HG03558 (cell line): ENCODE results near the gene PTGES.
"Not testable (repeated sequence)": the region's sequence is repeated elsewhere in the genome, so short reads cannot be mapped to it uniquely, and the experiment has no call there.

Source experiments
- ATAC-seq: cut with Tn5 transposase; IDR thresholded peaks from one replicate; pipeline ENCODE4 v1.9.1; 2021; ENCODE audit warnings: moderate number of reproducible peaks; ENCODE audit not compliant: unreplicated experiment; ENCODE audit errors: extremely low read depth

The PTGES gene

DNA sequence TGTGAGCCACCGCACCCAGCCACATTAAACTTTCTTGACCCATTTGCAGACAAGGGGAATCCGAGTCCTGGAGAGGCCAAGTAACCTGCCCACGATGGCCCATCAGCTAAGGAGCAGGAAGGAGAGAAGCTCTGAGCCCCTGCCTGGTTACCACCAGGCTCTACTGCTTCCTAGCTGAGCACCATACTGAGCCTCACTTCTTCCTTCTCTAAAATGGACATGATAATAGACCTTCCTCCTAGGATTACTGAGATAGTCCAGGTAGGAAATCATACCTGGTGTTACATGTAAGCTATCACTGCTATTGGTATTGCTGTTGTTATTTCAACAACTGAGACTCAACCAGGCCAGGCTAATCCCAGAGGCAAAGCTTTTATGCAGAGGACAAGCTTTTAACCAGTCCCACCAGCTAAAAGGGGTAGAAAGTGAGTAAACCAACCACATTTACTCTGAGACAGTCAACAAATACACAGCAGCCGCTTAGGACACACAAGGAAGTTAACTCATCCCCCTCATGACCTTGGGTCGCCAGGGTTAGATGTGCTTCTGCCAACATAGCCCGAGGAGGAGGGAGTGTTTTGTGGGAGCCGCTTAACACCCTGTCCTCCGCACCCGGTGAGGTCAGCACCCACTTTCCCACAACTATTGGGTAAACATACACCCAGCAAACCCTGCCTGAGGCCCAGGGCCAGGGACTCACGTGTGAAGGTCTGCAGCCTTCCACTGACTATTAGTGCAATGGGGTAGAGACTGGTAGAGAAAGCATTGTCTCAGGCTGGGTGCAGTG is 20.6 kb upstream of the PTGES start:
- no peak for ATAC-seq

DNA sequence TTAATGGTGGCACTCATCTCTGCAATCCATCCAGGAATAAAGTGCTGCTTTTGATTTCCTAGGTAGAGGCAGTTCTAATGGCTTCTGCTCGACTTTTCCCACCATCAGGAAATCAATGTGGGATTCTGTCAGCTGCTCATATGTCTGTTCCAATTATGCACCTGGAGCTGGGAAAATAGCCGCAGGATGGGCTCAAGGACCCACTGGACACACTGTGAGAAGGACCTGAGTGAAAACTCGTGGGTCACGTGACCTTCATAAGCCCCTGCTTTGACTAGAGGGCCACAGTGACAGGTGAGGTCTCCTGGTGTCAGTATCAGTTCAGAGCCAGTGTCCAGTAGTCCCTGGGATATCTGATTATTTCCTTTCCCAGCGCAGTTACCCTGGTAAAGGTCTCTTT is 17.9 kb upstream of the PTGES start:
- no peak for ATAC-seq

DNA sequence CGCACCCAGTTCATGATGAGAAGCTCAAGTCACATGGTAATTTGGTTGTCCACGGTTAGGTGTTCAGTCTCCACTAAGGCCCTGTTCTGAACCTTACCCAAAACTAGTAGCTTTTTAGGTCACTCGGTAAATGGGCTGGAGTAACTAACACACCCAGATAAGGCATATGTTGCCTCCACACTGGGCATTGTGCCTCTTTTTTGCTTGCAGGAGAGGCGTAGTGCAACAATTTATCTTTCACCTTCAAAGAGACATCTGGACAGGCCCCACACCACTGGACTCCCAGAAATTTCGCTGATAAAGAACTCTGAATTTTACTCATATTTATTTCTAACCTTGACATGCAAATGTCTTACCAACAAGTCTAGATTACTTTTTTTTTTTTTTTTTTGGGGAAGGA is 16.8 kb upstream of the PTGES start:
- ATAC-seq: no peak

DNA sequence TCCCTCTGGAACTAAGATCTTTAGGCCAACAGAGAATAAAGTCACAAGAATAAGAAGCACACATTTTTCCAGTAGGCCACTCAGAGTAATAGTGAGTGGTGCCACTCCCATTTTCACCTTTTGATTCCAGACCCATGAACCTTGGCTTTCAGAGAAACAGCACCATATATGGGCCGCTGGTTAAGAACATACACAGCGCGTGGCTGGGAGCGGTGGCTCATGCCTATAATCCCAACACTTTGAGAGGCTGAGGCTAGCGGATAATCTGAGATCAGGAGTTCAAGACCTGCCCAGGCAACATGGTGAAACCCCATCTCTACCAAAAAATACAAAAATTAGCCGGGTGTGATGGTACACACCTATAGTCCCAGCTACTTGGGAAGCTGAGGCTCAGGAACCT is 15.6 kb upstream of the PTGES start:
- no peak for ATAC-seq

DNA sequence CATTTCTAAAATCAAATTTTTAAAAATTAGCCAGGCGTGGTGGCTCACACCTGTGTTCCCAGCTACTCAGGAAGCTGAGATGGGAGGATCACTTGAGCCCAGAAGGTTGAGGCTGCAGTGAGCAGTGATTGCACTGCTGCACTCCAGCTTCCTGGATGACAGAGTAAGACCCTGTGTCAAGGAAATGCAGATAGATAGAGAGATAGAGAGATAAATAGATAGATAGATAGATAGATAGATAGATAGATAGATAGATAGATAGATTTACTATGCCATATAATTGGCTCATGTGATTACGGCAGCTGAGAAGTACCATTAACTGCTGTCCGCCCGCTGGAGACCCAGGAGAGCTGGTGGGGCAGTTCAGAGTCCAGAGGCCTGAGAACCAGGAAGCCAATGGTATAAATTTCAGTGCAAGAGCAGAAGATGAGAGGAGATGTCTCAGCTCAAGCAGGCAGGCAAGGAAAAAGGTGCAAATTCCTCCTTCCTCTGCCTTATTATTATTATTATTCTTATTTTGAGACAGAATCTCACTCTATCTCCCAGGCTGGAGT is 13.0 kb upstream of the PTGES start:
- ATAC-seq: no peak

DNA sequence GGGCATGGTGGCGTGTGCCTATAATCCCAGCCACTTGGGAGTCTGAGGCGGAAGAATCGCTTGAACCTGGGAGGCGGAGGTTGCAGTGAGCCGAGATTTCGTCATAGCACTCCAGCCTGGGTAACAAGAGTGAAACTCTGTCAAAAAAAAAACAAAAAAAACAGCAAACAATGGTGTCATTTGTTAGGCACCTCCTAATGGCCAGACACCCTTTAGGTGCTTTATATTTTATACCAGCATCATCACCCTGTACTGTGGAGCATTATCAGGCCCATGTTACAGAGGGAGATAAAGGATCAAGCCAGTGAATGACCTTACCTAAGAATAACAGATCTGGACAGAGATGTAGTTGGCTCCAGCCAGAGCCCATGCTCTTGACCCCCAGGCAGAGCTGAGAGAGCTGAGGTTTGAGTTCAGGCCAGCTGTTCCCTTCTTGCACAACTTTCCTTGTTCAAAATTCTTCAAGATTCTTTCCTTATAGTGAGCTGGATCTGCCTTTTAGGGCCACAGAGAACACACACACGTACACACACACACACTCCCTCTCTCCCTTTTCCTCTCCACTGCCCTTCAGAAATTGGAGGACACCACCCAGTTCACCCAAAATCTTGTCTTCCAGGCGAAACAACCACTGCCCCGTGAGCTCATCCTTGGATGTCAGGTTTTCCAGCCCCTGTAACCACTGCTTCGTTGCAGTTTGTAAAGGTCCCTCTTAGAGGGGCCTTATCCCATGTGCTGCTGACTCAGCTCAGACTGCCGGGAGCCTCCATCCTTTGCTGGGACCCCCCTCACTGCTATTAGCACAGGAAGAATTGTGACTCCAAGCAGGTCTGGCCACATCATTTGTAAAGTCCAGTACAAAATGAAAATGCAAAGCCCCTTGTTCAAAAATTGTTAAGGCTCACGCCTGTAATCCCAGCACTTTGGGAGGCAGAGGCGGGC is 10.4 kb upstream of the PTGES start:
- no peak for ATAC-seq

DNA sequence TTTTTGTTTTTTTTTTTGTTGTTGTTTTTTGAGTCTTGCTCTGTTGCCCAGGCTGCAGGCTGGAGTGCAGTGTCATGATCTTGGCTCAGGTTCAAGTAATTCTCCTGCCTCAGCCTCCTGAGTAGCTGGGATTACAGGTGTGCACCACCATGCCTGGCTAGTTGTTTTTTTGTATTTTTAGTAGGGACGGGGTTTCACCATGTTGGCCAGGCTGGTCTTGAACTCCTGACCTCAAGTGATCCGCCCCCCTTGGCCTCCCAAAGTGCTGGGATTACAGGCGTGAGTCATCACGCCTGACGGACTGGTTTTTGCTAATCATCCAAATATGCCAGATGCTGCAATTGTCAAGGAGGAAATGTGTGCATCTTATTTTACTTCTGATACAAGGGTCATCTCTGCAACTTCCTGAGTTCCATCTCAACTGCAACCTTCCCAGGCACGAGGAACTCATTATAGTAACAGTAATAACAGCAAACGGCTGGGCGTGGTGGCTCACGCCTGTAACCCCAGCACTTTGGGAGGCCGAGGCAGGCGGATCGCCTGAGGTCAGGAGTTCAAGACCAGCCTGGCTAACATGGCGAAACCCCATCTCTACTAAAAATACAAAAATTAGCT is 9.6 kb upstream of the PTGES start:
- ATAC-seq: not testable (repeated sequence)

DNA sequence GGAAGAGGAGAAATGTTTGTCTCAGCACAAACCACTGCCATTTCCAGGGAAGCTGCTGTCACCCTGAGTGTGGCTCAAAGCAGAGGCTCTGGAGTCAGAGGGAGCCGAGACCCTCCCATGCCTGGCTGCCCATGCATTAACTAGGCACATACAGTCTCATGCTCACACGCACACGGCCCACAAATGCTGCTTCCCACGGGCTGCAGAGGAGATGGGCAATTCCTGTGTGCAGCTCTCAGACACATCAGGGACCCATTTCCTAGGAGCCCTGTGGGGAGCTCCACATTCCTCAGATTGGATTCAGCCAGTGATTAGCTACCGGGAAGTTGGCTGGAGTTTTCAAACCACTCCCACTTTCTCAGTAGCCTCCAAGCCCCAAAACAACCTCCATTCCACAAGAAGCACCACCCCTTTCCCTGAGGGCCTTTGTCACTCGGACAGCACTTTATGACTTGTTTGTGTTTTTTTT is 9.1 kb upstream of the PTGES start:
- ATAC-seq: no peak

DNA sequence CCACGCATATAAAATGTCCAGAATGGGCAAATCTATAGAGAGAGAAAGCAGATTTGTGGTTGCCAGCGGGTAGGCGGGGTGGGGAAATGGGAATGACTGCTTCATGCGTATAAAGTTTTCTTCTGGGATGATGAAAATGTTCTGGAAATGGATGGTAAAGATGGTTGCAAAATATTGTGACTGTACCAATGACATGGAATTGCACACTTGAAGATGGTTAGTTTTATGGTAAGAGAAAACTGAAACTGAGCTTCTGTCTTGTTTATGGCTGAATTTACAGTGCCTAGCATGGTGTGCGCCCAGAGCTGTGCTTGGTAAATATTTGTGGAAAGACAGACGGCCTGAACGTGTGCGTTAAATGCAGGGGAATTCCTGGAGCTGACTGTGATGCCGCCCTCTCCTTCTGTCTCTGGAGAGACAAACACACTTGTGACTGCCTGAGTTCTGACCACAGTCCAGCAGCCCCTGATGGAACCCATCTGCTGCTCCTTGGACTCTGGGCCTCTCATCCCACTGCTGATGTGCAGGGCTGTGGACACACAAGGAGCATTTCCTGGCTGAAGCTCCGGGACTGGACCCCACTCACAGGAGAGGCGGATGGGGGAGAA is 8.6 kb upstream of the PTGES start:
- ATAC-seq: no peak

DNA sequence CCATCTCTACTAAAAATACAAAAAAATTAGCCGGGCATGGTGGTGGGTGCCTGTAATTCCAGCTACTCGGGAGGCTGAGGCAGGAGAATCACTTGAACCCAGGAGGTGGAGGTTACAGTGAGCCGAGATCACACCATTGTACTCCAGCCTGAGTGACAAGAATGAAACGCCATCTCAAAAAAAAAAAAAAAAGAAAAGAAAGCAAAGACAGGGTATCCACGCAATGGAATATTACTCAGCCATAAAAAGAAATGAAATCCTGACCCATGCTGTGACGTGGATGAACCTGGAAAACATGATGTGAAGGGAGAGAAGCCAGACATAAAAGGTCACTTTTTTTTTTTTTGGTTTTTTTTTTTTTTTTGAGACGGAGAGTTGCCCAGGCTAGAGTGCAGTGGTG is 7.9 kb upstream of the PTGES start:
- ATAC-seq: not testable (repeated sequence)

DNA sequence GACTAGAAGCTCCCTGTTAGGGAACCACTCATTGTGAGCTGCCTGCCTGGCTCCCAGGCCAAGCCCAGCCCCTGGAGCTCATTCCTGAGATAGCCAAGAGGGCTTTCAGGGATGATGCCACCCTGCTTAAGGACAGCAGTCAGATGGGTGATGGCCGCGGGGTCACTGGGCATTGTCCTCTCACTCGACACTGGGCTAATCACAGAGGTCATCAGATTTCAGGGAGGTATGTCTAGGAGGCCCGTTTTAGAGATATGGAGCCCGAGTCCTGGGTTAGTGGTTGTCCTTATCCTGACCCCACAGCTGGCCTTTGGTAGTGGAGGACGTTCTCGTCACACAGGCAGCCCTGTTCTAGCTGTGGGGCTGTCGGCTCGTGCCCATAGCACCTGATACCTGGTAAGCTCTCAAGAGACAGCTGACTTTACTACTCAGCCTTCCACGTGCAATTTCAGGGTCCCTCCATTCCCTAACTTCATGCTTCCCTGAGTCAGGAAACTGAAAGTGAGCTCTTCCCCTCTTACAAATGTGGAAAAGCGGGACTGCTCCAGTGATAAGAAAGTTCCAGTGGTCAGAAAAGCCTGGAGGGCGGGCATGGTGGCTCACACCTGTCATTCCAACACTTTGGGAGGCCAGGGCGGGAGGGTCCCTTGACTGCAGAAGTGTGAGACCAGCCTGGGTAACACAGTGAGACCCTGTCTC is 7.1 kb upstream of the PTGES start:
- ATAC-seq: no peak

DNA sequence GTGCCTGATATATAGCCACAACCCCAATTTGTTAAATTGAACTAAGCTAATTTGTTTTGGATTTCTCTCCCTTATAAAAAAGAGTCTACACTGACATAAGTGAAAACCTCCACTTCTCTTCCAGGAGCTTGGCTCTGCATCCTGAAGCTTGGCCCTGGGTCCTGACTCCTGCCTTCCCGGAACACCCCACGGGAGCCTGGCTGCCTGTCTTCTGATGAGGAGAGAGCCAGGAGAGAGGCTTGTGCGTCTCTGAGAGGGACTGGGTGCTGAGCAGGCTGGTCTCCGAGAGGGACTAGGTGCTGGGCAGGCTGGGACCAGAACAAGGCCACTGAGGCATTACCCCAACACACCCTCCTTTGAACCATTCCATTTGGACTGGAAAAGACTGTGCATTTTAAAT is 6.5 kb upstream of the PTGES start:
- no peak for ATAC-seq

DNA sequence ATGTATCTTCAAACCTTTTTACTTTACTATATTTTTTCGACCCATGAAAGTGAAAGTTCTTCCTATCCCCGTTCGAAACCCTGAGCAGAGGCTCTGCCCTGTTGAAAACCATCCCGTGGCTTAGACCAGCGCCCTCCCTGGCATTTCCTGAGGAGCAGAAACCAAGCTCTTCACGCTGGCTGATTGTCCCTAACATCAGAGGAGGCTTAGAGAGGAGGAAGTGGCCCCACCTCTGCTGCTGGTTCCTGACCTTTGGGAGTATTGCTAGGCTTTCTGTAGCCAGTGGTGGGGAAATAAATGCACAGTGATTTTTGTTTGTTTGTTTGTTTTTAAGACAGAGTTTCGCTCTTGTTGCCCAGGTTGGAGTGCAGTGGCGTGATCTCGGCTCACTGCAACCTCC is 4.2 kb upstream of the PTGES start:
- ATAC-seq: no peak

DNA sequence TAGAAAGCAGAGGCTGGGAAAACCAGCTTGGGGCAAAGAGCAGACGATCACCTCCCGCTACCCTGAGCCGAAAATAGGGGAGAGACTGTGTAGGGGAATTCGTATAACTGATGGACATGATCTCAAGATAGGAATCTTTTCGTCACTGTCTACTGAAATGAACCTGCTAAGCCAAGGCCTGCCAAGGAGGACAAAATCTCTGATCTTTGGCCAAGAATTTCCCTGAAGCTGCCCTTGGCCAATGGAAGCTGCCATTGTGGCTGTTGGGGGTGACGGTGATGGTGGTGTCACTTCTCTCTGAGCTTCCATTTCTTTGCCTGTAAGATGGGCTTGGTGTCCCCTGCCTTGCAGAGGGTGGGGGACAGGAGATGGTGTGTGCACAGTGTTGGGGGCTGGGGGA is 3.3 kb upstream of the PTGES start:
- no peak for ATAC-seq

DNA sequence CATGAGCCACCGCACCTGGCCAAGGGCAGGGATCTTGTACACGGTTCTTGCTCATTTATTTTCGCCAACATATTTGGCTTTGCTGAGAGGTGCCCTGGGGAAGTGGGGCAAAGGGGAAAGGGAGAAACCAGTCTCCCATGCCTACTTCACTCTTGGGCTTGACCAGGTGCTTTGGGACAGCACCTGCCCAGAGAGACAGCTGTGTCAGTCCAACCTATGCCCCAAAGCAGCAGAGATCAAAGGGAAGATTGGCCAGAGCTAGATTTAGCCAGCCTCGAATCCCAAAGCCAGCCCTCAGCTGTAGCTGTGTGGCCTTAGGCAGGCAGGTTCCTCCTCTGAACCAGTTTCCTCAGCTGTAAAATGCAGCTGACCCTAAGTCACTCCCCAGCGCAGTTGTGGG is 2.3 kb upstream of the PTGES start:
- ATAC-seq: no peak

DNA sequence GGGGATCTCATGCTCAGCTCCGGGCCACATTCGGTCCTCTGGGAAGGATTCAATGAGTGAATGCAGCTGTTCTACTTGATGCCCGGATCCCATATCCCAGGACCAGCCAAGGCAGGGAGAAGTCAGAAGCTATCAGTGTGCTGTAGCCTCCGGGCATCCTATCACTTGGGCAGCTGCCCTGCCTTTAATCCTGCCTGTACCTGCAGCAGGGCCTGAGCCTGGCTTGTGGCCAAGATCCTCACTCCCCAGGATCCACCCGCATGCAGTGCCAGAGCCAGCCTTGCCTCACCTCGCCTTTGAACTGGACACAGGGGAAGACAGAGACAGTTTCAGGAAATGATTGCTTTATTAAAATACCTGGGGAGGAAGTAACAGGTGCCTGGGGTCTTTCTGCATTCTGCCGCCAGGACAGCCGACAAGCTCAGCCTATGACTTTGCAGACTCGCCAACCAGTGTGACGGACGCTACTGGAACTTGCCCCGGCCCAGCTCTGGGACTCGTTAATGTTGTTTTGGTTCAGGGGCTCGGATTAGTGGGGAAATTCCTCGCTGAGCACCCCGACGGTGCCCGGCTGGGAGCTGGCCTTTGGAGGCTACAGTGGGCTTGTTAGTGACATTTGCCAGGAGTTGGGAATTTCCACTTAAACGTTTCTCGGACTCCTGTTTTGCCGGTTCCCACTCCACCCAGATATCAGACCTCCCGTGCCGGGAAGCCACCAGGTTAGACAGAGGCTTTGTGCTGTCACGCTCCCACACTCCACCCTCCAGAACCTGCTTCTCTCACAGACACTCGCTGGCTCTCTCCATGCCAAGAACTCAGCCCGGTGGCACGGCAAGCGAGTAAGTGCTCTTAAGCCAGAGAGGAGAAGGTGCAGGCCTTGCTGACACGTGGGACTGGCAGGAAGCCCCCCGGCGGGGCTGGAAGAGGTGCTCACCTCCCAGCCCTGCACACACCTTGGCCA is 721 bp downstream of the PTGES start:
- no peak for ATAC-seq

DNA sequence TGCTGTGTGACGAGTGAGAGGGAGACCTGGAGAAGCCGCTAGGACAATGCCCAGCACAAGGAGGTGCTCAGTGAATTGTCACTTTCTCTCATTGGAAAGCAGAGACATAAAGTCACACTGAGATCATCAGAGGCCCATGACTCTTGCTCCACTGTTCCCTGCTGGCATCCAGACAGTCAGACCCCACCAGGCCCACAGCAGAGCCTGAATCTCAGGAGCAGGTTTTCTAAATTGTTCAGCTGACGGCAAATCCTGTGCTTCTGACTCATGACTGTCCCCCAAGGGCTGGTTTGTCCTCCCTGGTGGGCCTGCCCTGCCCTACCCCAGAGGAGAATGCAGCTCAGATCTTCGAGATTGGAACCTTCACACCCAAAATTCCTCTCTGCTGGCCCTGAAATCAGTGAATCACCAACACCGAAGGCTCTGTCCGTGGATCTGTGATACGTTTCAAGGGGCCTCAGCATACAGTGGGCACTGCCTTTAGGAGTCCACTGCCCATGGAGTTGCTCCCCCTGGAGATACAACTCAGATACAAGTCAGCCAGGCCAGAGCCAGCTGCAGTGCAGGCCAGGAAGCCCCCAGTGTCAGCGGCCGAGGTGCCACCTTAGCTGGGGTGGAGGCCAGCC is 2.7 kb downstream of the PTGES start:
- no peak for ATAC-seq

DNA sequence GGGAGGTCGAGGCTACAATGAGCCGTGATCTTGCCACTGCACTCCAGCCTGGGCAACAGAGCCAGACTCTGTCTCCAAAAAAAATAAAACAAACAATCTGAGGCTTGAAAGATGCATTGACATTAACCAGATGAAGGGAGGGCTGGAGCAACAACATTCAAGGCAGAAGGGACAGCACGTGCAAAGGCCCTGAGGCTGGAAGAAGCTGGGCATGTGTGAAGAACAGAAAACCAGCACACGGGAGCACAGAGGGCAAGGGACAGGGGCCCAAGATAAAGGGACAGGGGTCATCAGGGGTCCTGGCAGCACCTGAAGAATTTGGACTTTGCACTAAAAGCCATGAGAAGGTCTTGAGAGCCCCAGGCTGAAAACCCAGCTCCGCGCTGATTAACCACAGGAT is 3.3 kb downstream of the PTGES start:
- no peak for ATAC-seq
